ENCODE results near the gene RAB28.

The RAB28 gene

GRCh38 chr4:13328591-13328990 lies 155.5 kb downstream of the RAB28 start:
- Histone ChIP-seq H3K4me2 (ENCODE audit: low read length) (no peak overlapping the region), H3K9ac (ENCODE audit: low read length) (no peak overlapping the region), H3K4me3 (ENCODE audit: low read length) (no peak overlapping the region), H3K9me3 (ENCODE audit: insufficient read depth, low read length) (no peaks in the 10 kb centered on the region), H3K27me3 (ENCODE audit: low read depth, low read length) (no peaks in the 10 kb centered on the region), H3K36me3 (replicated peaks; ENCODE audit: low read depth, low read length) (no peaks in the 10 kb centered on the region), H3K27ac (ENCODE audit: low read length) (no peak overlapping the region), H2AFZ (ENCODE audit: low read depth, low read length) (no peak overlapping the region), H3K4me1 (ENCODE audit: low read length) (peaks cover 5% of the 10 kb centered on the region; the same call in 1 of the 2 replicates), H4K20me1 (ENCODE audit: insufficient read depth, low read length) (no peaks in the 10 kb centered on the region), H3K79me2 (ENCODE audit: low read length) (no peaks in the 10 kb centered on the region)
- no peak for TF ChIP-seq EZH2phosphoT487 (IDR thresholded peaks at IDR 0.05; ENCODE audit: low read depth)
- TF ChIP-seq CTCF (IDR thresholded peaks at IDR 0.05; ENCODE audit: low read depth, low read length) = no peak

DNA sequence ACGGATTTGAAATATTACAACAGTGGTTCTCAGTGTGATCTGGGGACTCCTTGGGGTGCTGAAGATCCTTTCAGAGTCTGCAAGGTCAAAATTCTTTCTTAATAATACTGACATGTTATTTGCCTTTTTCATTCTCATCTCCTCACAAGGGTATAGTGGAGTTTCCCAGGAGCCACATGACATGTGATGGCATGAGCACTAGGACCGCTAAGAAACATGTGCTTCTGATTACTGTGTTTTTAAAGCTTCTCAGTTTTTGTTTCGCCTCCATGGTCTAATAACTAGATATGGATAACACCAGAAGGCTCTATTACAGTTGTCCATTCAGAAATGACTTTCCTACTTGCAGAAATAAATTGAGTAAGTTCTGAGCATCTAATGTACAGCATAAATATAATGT lies 156.1 kb downstream of the RAB28 start:
- H3K27ac ChIP-seq (ENCODE audit: low read length) = no peak overlapping the region
- H3K9me3 ChIP-seq (ENCODE audit: insufficient read depth, low read length) = no peaks in the 10 kb centered on the region
- no peaks in the 10 kb centered on the region for H3K79me2 ChIP-seq (ENCODE audit: low read length)
- no peak overlapping the region for H3K9ac ChIP-seq (ENCODE audit: low read length)
- H3K4me1 ChIP-seq (ENCODE audit: low read length) = peaks cover 5% of the 10 kb centered on the region; the same call in 1 of the 2 replicates
- no peaks in the 10 kb centered on the region for H3K36me3 ChIP-seq (replicated peaks; ENCODE audit: low read depth, low read length)
- no peaks in the 10 kb centered on the region for H3K27me3 ChIP-seq (ENCODE audit: low read depth, low read length)
- H4K20me1 ChIP-seq (ENCODE audit: insufficient read depth, low read length) = no peaks in the 10 kb centered on the region
- H3K4me2 ChIP-seq (ENCODE audit: low read length) = no peak overlapping the region
- no peak for TF ChIP-seq CTCF (IDR thresholded peaks at IDR 0.05; ENCODE audit: low read depth, low read length)
- no peak for TF ChIP-seq EZH2phosphoT487 (IDR thresholded peaks at IDR 0.05; ENCODE audit: low read depth)
- no peak overlapping the region for H2AFZ ChIP-seq (ENCODE audit: low read depth, low read length)
- H3K4me3 ChIP-seq (ENCODE audit: low read length) = no peak overlapping the region

DNA sequence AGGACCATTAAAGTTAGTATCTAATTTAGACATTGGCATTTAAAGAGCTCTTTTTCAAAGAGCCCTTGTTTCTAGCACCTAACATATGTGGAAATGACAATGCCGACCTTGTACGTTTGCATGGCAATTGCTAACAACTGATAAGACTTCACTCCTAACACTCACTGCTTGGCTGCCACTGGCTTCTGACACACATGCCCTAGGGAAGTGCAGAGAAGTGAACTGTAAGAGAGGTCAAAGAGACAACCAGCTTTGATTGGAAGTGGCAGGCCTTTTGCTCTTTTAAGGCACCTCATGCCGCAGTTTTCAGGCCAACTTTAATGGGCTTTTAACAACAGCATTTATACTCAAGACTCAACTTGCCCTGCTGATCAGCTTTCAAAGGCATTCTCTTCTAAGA lies 158.4 kb downstream of the RAB28 start:
- no peak overlapping the region for H3K9ac ChIP-seq (ENCODE audit: low read length)
- no peaks in the 10 kb centered on the region for H3K79me2 ChIP-seq (ENCODE audit: low read length)
- no peaks in the 10 kb centered on the region for H3K27me3 ChIP-seq (ENCODE audit: low read depth, low read length)
- H2AFZ ChIP-seq (ENCODE audit: low read depth, low read length) = no peak overlapping the region
- H3K4me1 ChIP-seq (ENCODE audit: low read length) = peaks cover 5% of the 10 kb centered on the region; the same call in 1 of the 2 replicates
- H3K36me3 ChIP-seq (replicated peaks; ENCODE audit: low read depth, low read length) = peaks cover 5% of the 10 kb centered on the region
- H3K4me3 ChIP-seq (ENCODE audit: low read length) = no peak overlapping the region
- no peak for TF ChIP-seq CTCF (IDR thresholded peaks at IDR 0.05; ENCODE audit: low read depth, low read length)
- TF ChIP-seq EZH2phosphoT487 (IDR thresholded peaks at IDR 0.05; ENCODE audit: low read depth) = no peak
- no peak overlapping the region for H3K4me2 ChIP-seq (ENCODE audit: low read length)
- no peak overlapping the region for H3K27ac ChIP-seq (ENCODE audit: low read length)
- H4K20me1 ChIP-seq (ENCODE audit: insufficient read depth, low read length) = no peaks in the 10 kb centered on the region
- H3K9me3 ChIP-seq (ENCODE audit: insufficient read depth, low read length) = no peaks in the 10 kb centered on the region

- Histone ChIP-seq H4K20me1 (ENCODE audit: insufficient read depth, low read length) (no peaks in the 10 kb centered on the region), H3K27ac (ENCODE audit: low read length) (no peak overlapping the region), H3K9ac (ENCODE audit: low read length) (no peak overlapping the region), H3K4me3 (ENCODE audit: low read length) (no peak overlapping the region), H3K36me3 (replicated peaks; ENCODE audit: low read depth, low read length) (peaks cover 5% of the 10 kb centered on the region), H3K9me3 (ENCODE audit: insufficient read depth, low read length) (no peaks in the 10 kb centered on the region), H3K27me3 (ENCODE audit: low read depth, low read length) (no peaks in the 10 kb centered on the region), H3K79me2 (ENCODE audit: low read length) (no peaks in the 10 kb centered on the region), H2AFZ (ENCODE audit: low read depth, low read length) (no peak overlapping the region), H3K4me2 (ENCODE audit: low read length) (no peak overlapping the region), H3K4me1 (ENCODE audit: low read length) (no peaks in the 10 kb centered on the region)
- no peak for TF ChIP-seq EZH2phosphoT487 (IDR thresholded peaks at IDR 0.05; ENCODE audit: low read depth)
- no peak for TF ChIP-seq CTCF (IDR thresholded peaks at IDR 0.05; ENCODE audit: low read depth, low read length)
These were observed 160.2 kb downstream of the RAB28 start for GRCh38 chr4:13323921-13324320.
